ENCODE measurements around the gene PTGES3.

The PTGES3 gene

GRCh38 chr12:56718636-56719035 is 30.6 kb upstream of the PTGES3 start:
- Histone ChIP-seq H3K27me3 (ENCODE audit: insufficient read depth, insufficient read length) (no peaks in the 10 kb centered on the region), H3K9ac (ENCODE audit: insufficient read length, low read depth) (no peak overlapping the region), H3K9me3 (ENCODE audit: insufficient read depth, low read length) (no peaks in the 10 kb centered on the region), H3K4me3 (ENCODE audit: insufficient read length, low read depth) (no peak overlapping the region), H3K4me1 (ENCODE audit: insufficient read depth, insufficient read length) (peaks cover 14% of the 10 kb centered on the region), H3K36me3 (ENCODE audit: insufficient read depth, insufficient read length, low read length) (peaks cover 88% of the 10 kb centered on the region)
- no peak for DNase-seq (ENCODE audit: low read depth, low spot score)
- no peak for TF ChIP-seq SUZ12 (IDR thresholded peaks at IDR 0.05; ENCODE audit: extremely low read depth, insufficient read depth, insufficient read length)
- no peak for TF ChIP-seq YY1 (IDR thresholded peaks at IDR 0.05; ENCODE audit: insufficient read depth, insufficient read length)
- TF ChIP-seq ZNF274 (IDR thresholded peaks at IDR 0.05; ENCODE audit: low read depth, low read length) = no peak

- Histone ChIP-seq H3K9me3 (ENCODE audit: insufficient read depth, low read length) (no peaks in the 10 kb centered on the region), H3K9ac (ENCODE audit: insufficient read length, low read depth) (no peak overlapping the region), H3K4me3 (ENCODE audit: insufficient read length, low read depth) (no peak overlapping the region), H3K4me1 (ENCODE audit: insufficient read depth, insufficient read length) (peaks cover 14% of the 10 kb centered on the region), H3K36me3 (ENCODE audit: insufficient read depth, insufficient read length, low read length) (peaks cover 88% of the 10 kb centered on the region), H3K27me3 (ENCODE audit: insufficient read depth, insufficient read length) (no peaks in the 10 kb centered on the region)
- DNase-seq (ENCODE audit: low read depth, low spot score) = no peak
- TF ChIP-seq ZNF274 (IDR thresholded peaks at IDR 0.05; ENCODE audit: low read depth, low read length) = no peak
- TF ChIP-seq YY1 (IDR thresholded peaks at IDR 0.05; ENCODE audit: insufficient read depth, insufficient read length) = no peak
- no peak for TF ChIP-seq SUZ12 (IDR thresholded peaks at IDR 0.05; ENCODE audit: extremely low read depth, insufficient read depth, insufficient read length)
These were observed 30.1 kb upstream of the PTGES3 start for GRCh38 chr12:56718149-56718548.

- Histone ChIP-seq H3K36me3 (ENCODE audit: insufficient read depth, insufficient read length, low read length) (peaks cover 87% of the 10 kb centered on the region), H3K4me1 (ENCODE audit: insufficient read depth, insufficient read length) (peaks cover 14% of the 10 kb centered on the region), H3K9me3 (ENCODE audit: insufficient read depth, low read length) (no peaks in the 10 kb centered on the region), H3K27me3 (ENCODE audit: insufficient read depth, insufficient read length) (no peaks in the 10 kb centered on the region), H3K9ac (ENCODE audit: insufficient read length, low read depth) (no peak overlapping the region), H3K4me3 (ENCODE audit: insufficient read length, low read depth) (no peak overlapping the region)
- TF ChIP-seq YY1 (IDR thresholded peaks at IDR 0.05; ENCODE audit: insufficient read depth, insufficient read length) = no peak
- TF ChIP-seq SUZ12 (IDR thresholded peaks at IDR 0.05; ENCODE audit: extremely low read depth, insufficient read depth, insufficient read length) = no peak
- TF ChIP-seq ZNF274 (IDR thresholded peaks at IDR 0.05; ENCODE audit: low read depth, low read length) = no peak
- no peak for DNase-seq (ENCODE audit: low read depth, low spot score)
These were observed 29.1 kb upstream of the PTGES3 start for GRCh38 chr12:56716933-56717880.

GRCh38 chr12:56716458-56716857 is 28.4 kb upstream of the PTGES3 start:
- Histone ChIP-seq H3K36me3 (ENCODE audit: insufficient read depth, insufficient read length, low read length) (peaks cover 85% of the 10 kb centered on the region), H3K27me3 (ENCODE audit: insufficient read depth, insufficient read length) (no peaks in the 10 kb centered on the region), H3K4me3 (ENCODE audit: insufficient read length, low read depth) (no peak overlapping the region), H3K9me3 (ENCODE audit: insufficient read depth, low read length) (no peaks in the 10 kb centered on the region), H3K4me1 (ENCODE audit: insufficient read depth, insufficient read length) (peaks cover 11% of the 10 kb centered on the region), H3K9ac (ENCODE audit: insufficient read length, low read depth) (no peak overlapping the region)
- DNase-seq (ENCODE audit: low read depth, low spot score) = no peak
- TF ChIP-seq ZNF274 (IDR thresholded peaks at IDR 0.05; ENCODE audit: low read depth, low read length) (no peak), YY1 (IDR thresholded peaks at IDR 0.05; ENCODE audit: insufficient read depth, insufficient read length) (no peak), SUZ12 (IDR thresholded peaks at IDR 0.05; ENCODE audit: extremely low read depth, insufficient read depth, insufficient read length) (no peak)

GRCh38 chr12:56715798-56716197 is 27.7 kb upstream of the PTGES3 start:
- H3K9ac ChIP-seq (ENCODE audit: insufficient read length, low read depth) = no peak overlapping the region
- no peaks in the 10 kb centered on the region for H3K27me3 ChIP-seq (ENCODE audit: insufficient read depth, insufficient read length)
- H3K9me3 ChIP-seq (ENCODE audit: insufficient read depth, low read length) = no peaks in the 10 kb centered on the region
- TF ChIP-seq ZNF274 (IDR thresholded peaks at IDR 0.05; ENCODE audit: low read depth, low read length) (no peak), SUZ12 (IDR thresholded peaks at IDR 0.05; ENCODE audit: extremely low read depth, insufficient read depth, insufficient read length) (no peak), YY1 (IDR thresholded peaks at IDR 0.05; ENCODE audit: insufficient read depth, insufficient read length) (no peak)
- H3K4me3 ChIP-seq (ENCODE audit: insufficient read length, low read depth) = no peak overlapping the region
- peaks cover 84% of the 10 kb centered on the region for H3K36me3 ChIP-seq (ENCODE audit: insufficient read depth, insufficient read length, low read length)
- peaks cover 4% of the 10 kb centered on the region for H3K4me1 ChIP-seq (ENCODE audit: insufficient read depth, insufficient read length)
- DNase-seq (ENCODE audit: low read depth, low spot score) = no peak

GRCh38 chr12:56714431-56714929 is 26.4 kb upstream of the PTGES3 start:
- Histone ChIP-seq H3K4me1 (ENCODE audit: insufficient read depth, insufficient read length) (no peaks in the 10 kb centered on the region), H3K9ac (ENCODE audit: insufficient read length, low read depth) (no peak overlapping the region), H3K36me3 (ENCODE audit: insufficient read depth, insufficient read length, low read length) (peaks cover 71% of the 10 kb centered on the region)

GRCh38 chr12:56713345-56713744 is 25.3 kb upstream of the PTGES3 start:
- Histone ChIP-seq H3K4me3 (ENCODE audit: insufficient read length, low read depth) (no peak overlapping the region), H3K9ac (ENCODE audit: insufficient read length, low read depth) (no peak overlapping the region), H3K4me1 (ENCODE audit: insufficient read depth, insufficient read length) (no peaks in the 10 kb centered on the region), H3K9me3 (ENCODE audit: insufficient read depth, low read length) (no peaks in the 10 kb centered on the region), H3K27me3 (ENCODE audit: insufficient read depth, insufficient read length) (no peaks in the 10 kb centered on the region), H3K36me3 (ENCODE audit: insufficient read depth, insufficient read length, low read length) (peaks cover 62% of the 10 kb centered on the region)
- TF ChIP-seq ZNF274 (IDR thresholded peaks at IDR 0.05; ENCODE audit: low read depth, low read length) (no peak), SUZ12 (IDR thresholded peaks at IDR 0.05; ENCODE audit: extremely low read depth, insufficient read depth, insufficient read length) (no peak), YY1 (IDR thresholded peaks at IDR 0.05; ENCODE audit: insufficient read depth, insufficient read length) (no peak)
- DNase-seq (ENCODE audit: low read depth, low spot score) = no peak

More at GRCh38 chr12:56714431-56714929, 26.4 kb upstream of the PTGES3 start:
- TF ChIP-seq SUZ12 (IDR thresholded peaks at IDR 0.05; ENCODE audit: extremely low read depth, insufficient read depth, insufficient read length) = no peak
- no peak for TF ChIP-seq YY1 (IDR thresholded peaks at IDR 0.05; ENCODE audit: insufficient read depth, insufficient read length)
- TF ChIP-seq ZNF274 (IDR thresholded peaks at IDR 0.05; ENCODE audit: low read depth, low read length) = no peak
- Histone ChIP-seq H3K4me3 (ENCODE audit: insufficient read length, low read depth) (no peak overlapping the region), H3K27me3 (ENCODE audit: insufficient read depth, insufficient read length) (no peaks in the 10 kb centered on the region), H3K9me3 (ENCODE audit: insufficient read depth, low read length) (no peaks in the 10 kb centered on the region)
- DNase-seq (ENCODE audit: low read depth, low spot score) = no peak
